ENCODE measurements around the gene UBASH3A.

DNA sequence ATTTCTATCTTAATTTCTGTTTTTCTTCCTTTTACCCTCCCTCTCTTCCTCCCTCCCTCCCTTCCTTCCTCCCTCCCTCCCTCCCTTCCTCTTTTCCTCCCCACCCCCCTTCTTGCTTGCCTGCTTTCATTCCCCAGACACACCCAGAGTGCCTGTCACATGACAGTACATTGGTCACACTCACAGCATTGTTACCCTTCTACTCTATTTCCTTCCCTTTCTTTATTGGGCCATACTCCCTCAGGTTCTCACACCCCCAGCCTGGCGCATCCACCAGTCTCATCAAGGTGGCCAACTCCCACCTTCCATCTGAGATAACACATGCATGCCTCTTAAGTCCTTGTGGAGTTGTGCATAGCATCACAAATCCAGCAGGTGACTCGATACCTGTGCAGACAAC, 18.7 kb upstream of the UBASH3A start:
- TF ChIP-seq GFI1B (tag by site-specific recombination; IDR thresholded peaks at IDR 0.05) (no peak), ZNF677 (tag by site-specific recombination; IDR thresholded peaks at IDR 0.05) (no peak), ZNF146 (tag by site-specific recombination; IDR thresholded peaks at IDR 0.05) (no peak), ZNF311 (tag by site-specific recombination; IDR thresholded peaks at IDR 0.05; ENCODE audit: borderline replicate concordance) (no peak)
- TF ChIP-seq, protein P1, sequence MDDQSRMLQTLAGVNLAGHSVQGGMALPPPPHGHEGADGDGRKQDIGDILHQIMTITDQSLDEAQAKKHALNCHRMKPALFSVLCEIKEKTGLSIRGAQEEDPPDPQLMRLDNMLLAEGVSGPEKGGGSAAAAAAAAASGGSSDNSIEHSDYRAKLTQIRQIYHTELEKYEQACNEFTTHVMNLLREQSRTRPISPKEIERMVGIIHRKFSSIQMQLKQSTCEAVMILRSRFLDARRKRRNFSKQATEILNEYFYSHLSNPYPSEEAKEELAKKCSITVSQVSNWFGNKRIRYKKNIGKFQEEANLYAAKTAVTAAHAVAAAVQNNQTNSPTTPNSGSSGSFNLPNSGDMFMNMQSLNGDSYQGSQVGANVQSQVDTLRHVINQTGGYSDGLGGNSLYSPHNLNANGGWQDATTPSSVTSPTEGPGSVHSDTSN (CRISPR knock-in tag; IDR thresholded peaks at IDR 0.05) = no peak
- TF ChIP-seq, protein P2, sequence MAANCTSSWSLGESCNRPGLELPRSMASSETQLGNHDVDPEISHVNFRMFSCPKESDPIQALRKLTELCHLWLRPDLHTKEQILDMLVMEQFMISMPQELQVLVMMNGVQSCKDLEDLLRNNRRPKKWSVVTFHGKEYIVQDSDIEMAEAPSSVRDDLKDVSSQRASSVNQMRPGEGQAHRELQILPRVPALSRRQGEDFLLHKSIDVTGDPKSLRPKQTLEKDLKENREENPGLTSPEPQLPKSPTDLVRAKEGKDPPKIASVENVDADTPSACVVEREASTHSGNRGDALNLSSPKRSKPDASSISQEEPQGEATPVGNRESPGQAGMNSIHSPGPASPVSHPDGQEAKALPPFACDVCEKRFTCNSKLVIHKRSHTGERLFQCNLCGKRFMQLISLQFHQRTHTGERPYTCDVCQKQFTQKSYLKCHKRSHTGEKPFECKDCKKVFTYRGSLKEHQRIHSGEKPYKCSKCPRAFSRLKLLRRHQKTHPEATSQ (tag by site-specific recombination; IDR thresholded peaks at IDR 0.05) = no peak
- TF ChIP-seq, protein P3, sequence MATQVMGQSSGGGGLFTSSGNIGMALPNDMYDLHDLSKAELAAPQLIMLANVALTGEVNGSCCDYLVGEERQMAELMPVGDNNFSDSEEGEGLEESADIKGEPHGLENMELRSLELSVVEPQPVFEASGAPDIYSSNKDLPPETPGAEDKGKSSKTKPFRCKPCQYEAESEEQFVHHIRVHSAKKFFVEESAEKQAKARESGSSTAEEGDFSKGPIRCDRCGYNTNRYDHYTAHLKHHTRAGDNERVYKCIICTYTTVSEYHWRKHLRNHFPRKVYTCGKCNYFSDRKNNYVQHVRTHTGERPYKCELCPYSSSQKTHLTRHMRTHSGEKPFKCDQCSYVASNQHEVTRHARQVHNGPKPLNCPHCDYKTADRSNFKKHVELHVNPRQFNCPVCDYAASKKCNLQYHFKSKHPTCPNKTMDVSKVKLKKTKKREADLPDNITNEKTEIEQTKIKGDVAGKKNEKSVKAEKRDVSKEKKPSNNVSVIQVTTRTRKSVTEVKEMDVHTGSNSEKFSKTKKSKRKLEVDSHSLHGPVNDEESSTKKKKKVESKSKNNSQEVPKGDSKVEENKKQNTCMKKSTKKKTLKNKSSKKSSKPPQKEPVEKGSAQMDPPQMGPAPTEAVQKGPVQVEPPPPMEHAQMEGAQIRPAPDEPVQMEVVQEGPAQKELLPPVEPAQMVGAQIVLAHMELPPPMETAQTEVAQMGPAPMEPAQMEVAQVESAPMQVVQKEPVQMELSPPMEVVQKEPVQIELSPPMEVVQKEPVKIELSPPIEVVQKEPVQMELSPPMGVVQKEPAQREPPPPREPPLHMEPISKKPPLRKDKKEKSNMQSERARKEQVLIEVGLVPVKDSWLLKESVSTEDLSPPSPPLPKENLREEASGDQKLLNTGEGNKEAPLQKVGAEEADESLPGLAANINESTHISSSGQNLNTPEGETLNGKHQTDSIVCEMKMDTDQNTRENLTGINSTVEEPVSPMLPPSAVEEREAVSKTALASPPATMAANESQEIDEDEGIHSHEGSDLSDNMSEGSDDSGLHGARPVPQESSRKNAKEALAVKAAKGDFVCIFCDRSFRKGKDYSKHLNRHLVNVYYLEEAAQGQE (tag by site-specific recombination; IDR thresholded peaks at IDR 0.05) = no peak
- TF ChIP-seq, protein P4, sequence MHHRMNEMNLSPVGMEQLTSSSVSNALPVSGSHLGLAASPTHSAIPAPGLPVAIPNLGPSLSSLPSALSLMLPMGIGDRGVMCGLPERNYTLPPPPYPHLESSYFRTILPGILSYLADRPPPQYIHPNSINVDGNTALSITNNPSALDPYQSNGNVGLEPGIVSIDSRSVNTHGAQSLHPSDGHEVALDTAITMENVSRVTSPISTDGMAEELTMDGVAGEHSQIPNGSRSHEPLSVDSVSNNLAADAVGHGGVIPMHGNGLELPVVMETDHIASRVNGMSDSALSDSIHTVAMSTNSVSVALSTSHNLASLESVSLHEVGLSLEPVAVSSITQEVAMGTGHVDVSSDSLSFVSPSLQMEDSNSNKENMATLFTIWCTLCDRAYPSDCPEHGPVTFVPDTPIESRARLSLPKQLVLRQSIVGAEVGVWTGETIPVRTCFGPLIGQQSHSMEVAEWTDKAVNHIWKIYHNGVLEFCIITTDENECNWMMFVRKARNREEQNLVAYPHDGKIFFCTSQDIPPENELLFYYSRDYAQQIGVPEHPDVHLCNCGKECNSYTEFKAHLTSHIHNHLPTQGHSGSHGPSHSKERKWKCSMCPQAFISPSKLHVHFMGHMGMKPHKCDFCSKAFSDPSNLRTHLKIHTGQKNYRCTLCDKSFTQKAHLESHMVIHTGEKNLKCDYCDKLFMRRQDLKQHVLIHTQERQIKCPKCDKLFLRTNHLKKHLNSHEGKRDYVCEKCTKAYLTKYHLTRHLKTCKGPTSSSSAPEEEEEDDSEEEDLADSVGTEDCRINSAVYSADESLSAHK (tag by site-specific recombination; IDR thresholded peaks at IDR 0.05) = no peak
- TF ChIP-seq, protein P5, sequence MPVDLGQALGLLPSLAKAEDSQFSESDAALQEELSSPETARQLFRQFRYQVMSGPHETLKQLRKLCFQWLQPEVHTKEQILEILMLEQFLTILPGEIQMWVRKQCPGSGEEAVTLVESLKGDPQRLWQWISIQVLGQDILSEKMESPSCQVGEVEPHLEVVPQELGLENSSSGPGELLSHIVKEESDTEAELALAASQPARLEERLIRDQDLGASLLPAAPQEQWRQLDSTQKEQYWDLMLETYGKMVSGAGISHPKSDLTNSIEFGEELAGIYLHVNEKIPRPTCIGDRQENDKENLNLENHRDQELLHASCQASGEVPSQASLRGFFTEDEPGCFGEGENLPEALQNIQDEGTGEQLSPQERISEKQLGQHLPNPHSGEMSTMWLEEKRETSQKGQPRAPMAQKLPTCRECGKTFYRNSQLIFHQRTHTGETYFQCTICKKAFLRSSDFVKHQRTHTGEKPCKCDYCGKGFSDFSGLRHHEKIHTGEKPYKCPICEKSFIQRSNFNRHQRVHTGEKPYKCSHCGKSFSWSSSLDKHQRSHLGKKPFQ (tag by site-specific recombination; IDR thresholded peaks at IDR 0.05) = no peak
- TF ChIP-seq, protein P6, sequence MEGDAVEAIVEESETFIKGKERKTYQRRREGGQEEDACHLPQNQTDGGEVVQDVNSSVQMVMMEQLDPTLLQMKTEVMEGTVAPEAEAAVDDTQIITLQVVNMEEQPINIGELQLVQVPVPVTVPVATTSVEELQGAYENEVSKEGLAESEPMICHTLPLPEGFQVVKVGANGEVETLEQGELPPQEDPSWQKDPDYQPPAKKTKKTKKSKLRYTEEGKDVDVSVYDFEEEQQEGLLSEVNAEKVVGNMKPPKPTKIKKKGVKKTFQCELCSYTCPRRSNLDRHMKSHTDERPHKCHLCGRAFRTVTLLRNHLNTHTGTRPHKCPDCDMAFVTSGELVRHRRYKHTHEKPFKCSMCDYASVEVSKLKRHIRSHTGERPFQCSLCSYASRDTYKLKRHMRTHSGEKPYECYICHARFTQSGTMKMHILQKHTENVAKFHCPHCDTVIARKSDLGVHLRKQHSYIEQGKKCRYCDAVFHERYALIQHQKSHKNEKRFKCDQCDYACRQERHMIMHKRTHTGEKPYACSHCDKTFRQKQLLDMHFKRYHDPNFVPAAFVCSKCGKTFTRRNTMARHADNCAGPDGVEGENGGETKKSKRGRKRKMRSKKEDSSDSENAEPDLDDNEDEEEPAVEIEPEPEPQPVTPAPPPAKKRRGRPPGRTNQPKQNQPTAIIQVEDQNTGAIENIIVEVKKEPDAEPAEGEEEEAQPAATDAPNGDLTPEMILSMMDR (tag by site-specific recombination; IDR thresholded peaks at IDR 0.05) = no peak
- TF ChIP-seq, protein P7, sequence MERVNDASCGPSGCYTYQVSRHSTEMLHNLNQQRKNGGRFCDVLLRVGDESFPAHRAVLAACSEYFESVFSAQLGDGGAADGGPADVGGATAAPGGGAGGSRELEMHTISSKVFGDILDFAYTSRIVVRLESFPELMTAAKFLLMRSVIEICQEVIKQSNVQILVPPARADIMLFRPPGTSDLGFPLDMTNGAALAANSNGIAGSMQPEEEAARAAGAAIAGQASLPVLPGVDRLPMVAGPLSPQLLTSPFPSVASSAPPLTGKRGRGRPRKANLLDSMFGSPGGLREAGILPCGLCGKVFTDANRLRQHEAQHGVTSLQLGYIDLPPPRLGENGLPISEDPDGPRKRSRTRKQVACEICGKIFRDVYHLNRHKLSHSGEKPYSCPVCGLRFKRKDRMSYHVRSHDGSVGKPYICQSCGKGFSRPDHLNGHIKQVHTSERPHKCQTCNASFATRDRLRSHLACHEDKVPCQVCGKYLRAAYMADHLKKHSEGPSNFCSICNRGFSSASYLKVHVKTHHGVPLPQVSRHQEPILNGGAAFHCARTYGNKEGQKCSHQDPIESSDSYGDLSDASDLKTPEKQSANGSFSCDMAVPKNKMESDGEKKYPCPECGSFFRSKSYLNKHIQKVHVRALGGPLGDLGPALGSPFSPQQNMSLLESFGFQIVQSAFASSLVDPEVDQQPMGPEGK (tag by site-specific recombination; IDR thresholded peaks at IDR 0.05) = no peak
